A673 (cell line): ENCODE data around the gene MALL.
"Not testable (repeated sequence)": the region's sequence is repeated elsewhere in the genome, so short reads cannot be mapped to it uniquely, and the experiment has no call there.

Experiments used
- CTCF ChIP-seq: fragments of 300-800, 200-600 bp; sonication (generic); conservative IDR thresholded peaks from 2 replicates; pipeline ENCODE4 v1.5.1; 2017; ENCODE audit warnings: low read depth, mild to moderate bottlenecking, antibody characterized with exemption, low read length, moderate library complexity, mixed read lengths
- EZH2 ChIP-seq: fragments of 200-600 bp; sonication (generic); IDR thresholded peaks from 2 replicates; pipeline ENCODE4 v1.6.1; 2017; ENCODE audit warnings: borderline replicate concordance, low read depth, mild to moderate bottlenecking, mixed read lengths, antibody characterized with exemption, low read length; ENCODE audit not compliant: poor library complexity, severe bottlenecking

- TF ChIP-seq CTCF, EZH2: not testable (repeated sequence)
These were observed 38.6 kb upstream of the MALL start for GRCh38 chr2:110154188-110154587.
